Sigmoid colon (tissue), 4 donors: Measurements from ENCODE around the gene PKN2.

Experiments used
- CTCF ChIP-seq, 4 experiments: fragments of 450-650 bp in 3 of 4; fragments of 200-600 bp in 1 of 4; IDR thresholded peaks; one replicate each; pipeline ENCODE4 v1.5.1; 2016 to 2019; ENCODE audit warnings: antibody characterized with exemption in 4 of 4, mild to moderate bottlenecking in 3 of 4, moderate library complexity in 2 of 4
- POLR2A ChIP-seq, 2 donors: fragments of 450-650 bp; IDR thresholded peaks; one replicate each; pipeline ENCODE4 v1.6.1; 2016; ENCODE audit warnings: antibody characterized with exemption in 2 of 2, mild to moderate bottlenecking in 2 of 2, moderate library complexity in 2 of 2
- POLR2AphosphoS5 ChIP-seq, 4 donors: sonication (generic); formaldehyde crosslinking; IDR thresholded peaks; one replicate each; pipeline ENCODE4 v1.6.1; 2017; ENCODE audit warnings: antibody characterized with exemption in 4 of 4

- TF ChIP-seq CTCF (IDR thresholded peaks at IDR 0.05) (no peak), POLR2AphosphoS5 (IDR thresholded peaks at IDR 0.05) (no peak), POLR2A (IDR thresholded peaks at IDR 0.05) (no peak)
These were observed 79.8 kb downstream of the PKN2 start for GRCh38 chr1:88763649-88764406.
